SK-N-SH treated with all-trans-retinoic acid at 6 μM for 48 hours (cell line): ENCODE measurements around the gene OR51T1.

ENCODE experiments used
- ATAC-seq: fragments of 200-7000 bp; cut with Tn5 transposase; 3 replicates; pipeline ENCODE4 v1.9.1; 2020; ENCODE audit warnings: mild to moderate bottlenecking, moderate library complexity
- ARNTL ChIP-seq: fragments of 450-650 bp; formaldehyde crosslinking; IDR thresholded peaks from 2 replicates; pipeline ENCODE4 v1.5.0; 2020; ENCODE audit warnings: low read depth, mild to moderate bottlenecking, moderate library complexity, borderline replicate concordance
- BACH2 ChIP-seq: fragments of 250-450 bp; sonication (Bioruptor Pico); IDR thresholded peaks from 2 replicates; pipeline ENCODE4 v1.9.0; 2021; ENCODE audit warnings: mild to moderate bottlenecking, borderline replicate concordance
- CSDC2 ChIP-seq: fragments of 250-450 bp; sonication (Bioruptor Pico); IDR thresholded peaks from 2 replicates; pipeline ENCODE4 v1.5.0; 2020; ENCODE audit warnings: mild to moderate bottlenecking, moderate library complexity
- OSR1 ChIP-seq: fragments of 250-450 bp; sonication (Bioruptor Pico); IDR thresholded peaks from 2 replicates; pipeline ENCODE4 v1.8.0; 2022; ENCODE audit warnings: moderate library complexity, mild to moderate bottlenecking, inconsistent platforms
- PATZ1 ChIP-seq: fragments of 250-450 bp; sonication (Bioruptor Pico); IDR thresholded peaks from 2 replicates; pipeline ENCODE4 v1.8.0; 2020; ENCODE audit warnings: mild to moderate bottlenecking, moderate library complexity, borderline replicate concordance
- TCF4 ChIP-seq: fragments of 250-450 bp; sonication (Bioruptor Pico); IDR thresholded peaks from 2 replicates; pipeline ENCODE4 v1.8.0; 2021; ENCODE audit warnings: mild to moderate bottlenecking, moderate library complexity, borderline replicate concordance
- TOX ChIP-seq: fragments of 250-450 bp; sonication (Bioruptor Pico); IDR thresholded peaks from 2 replicates; pipeline ENCODE4 v1.8.0; 2021; ENCODE audit warnings: mild to moderate bottlenecking, moderate library complexity, borderline replicate concordance
- TSHZ2 ChIP-seq: fragments of 250-450 bp; sonication (Bioruptor Pico); IDR thresholded peaks from 2 replicates; pipeline ENCODE4 v1.5.0; 2020; ENCODE audit warnings: mild to moderate bottlenecking, moderate library complexity
- ZC3H10 ChIP-seq: fragments of 250-450 bp; sonication (Bioruptor Pico); IDR thresholded peaks from 2 replicates; pipeline ENCODE4 v1.5.1; 2021; ENCODE audit warnings: mild to moderate bottlenecking, moderate library complexity
- ZFP3 ChIP-seq: fragments of 250-450 bp; sonication (Bioruptor Pico); IDR thresholded peaks from 2 replicates; pipeline ENCODE4 v1.5.0; 2020; ENCODE audit warnings: mild to moderate bottlenecking, moderate library complexity
- ZFP30 ChIP-seq: fragments of 450-650 bp; formaldehyde crosslinking; IDR thresholded peaks from 2 replicates; pipeline ENCODE4 v1.5.0; 2022; ENCODE audit warnings: mild to moderate bottlenecking, moderate library complexity
- ZNF565 ChIP-seq: fragments of 450-650 bp; formaldehyde crosslinking; conservative IDR thresholded peaks from 2 replicates; pipeline ENCODE4 v1.5.0; 2020; ENCODE audit warnings: low read depth, mild to moderate bottlenecking, moderate library complexity
- ZNF70 ChIP-seq: fragments of 450-650 bp; formaldehyde crosslinking; IDR thresholded peaks from 2 replicates; pipeline ENCODE4 v1.5.0; 2020; ENCODE audit warnings: mild to moderate bottlenecking, moderate library complexity
- ZNF8 ChIP-seq: fragments of 450-650 bp; formaldehyde crosslinking; IDR thresholded peaks from 2 replicates; pipeline ENCODE4 v1.5.0; 2020; ENCODE audit warnings: mild to moderate bottlenecking, moderate library complexity

The OR51T1 gene

GRCh38 chr11:4926608-4927007, 44.9 kb downstream of the OR51T1 start:
- no peak for ATAC-seq
- TF ChIP-seq TCF4 (CRISPR knock-in tag) (no peak), CSDC2 (CRISPR knock-in tag) (no peak), ZC3H10 (no peak), ZNF565 (CRISPR knock-in tag) (no peak), BACH2 (CRISPR knock-in tag) (no peak), ZFP3 (no peak), ZFP30 (CRISPR knock-in tag) (no peak), ZNF8 (CRISPR knock-in tag) (no peak), ZNF70 (CRISPR knock-in tag) (no peak), PATZ1 (CRISPR knock-in tag) (no peak), TSHZ2 (CRISPR knock-in tag) (no peak), TOX (CRISPR knock-in tag) (no peak), ARNTL (CRISPR knock-in tag) (no peak), OSR1 (CRISPR knock-in tag) (no peak)
